H9 (cell line): ENCODE results near the gene ATP1A4. TPM values are rescaled to one million over a fixed set of nuclear protein-coding genes. Genes with fewer than 3 reads are reported as not detected.
A peak's percentile ranks its signal among the peaks of the same experiment; 100 is the strongest.

Experiments used
- DNase-seq: peaks from one replicate; pipeline ENCODE4 v3.0.0-alpha.2; 2017
- H2AFZ ChIP-seq: one replicate; pipeline ENCODE4 v1.6.1; 2013; ENCODE audit warnings: mild to moderate bottlenecking, low read length, control low read depth, moderate library complexity
- H2AK5ac ChIP-seq: 2 replicates; pipeline ENCODE4 v1.6.1; 2013; ENCODE audit warnings: low read length, control low read depth, mixed read lengths; ENCODE audit not compliant: insufficient read length
- H2BK120ac ChIP-seq: one replicate; pipeline ENCODE4 v1.6.1; 2013; ENCODE audit warnings: low read depth, mild to moderate bottlenecking, low read length, control low read depth, inconsistent platforms; ENCODE audit not compliant: poor library complexity, severe bottlenecking
- H2BK12ac ChIP-seq: 2 replicates; pipeline ENCODE4 v1.6.1; 2013; ENCODE audit warnings: low read length, control low read depth, mixed read lengths, low read depth; ENCODE audit not compliant: insufficient read length
- H2BK15ac ChIP-seq: 2 replicates; pipeline ENCODE4 v1.6.1; 2013; ENCODE audit warnings: low read depth, low read length, control low read depth
- H2BK20ac ChIP-seq: one replicate; pipeline ENCODE4 v1.6.1; 2013; ENCODE audit warnings: low read depth, mild to moderate bottlenecking, low read length, control low read depth, inconsistent platforms; ENCODE audit not compliant: poor library complexity, severe bottlenecking
- H2BK5ac ChIP-seq: 2 replicates; pipeline ENCODE4 v1.6.1; 2013; ENCODE audit warnings: low read length, control low read depth, mixed read lengths; ENCODE audit not compliant: insufficient read length
- H3K14ac ChIP-seq: 2 replicates; pipeline ENCODE4 v1.6.1; 2013; ENCODE audit warnings: low read length, control low read depth; ENCODE audit not compliant: insufficient read depth
- H3K18ac ChIP-seq: 2 replicates; pipeline ENCODE4 v1.6.1; 2013; ENCODE audit warnings: low read depth, mild to moderate bottlenecking, mixed read lengths, low read length, control low read depth; ENCODE audit not compliant: insufficient read length
- H3K23ac ChIP-seq: 2 replicates; pipeline ENCODE4 v1.6.1; 2013; ENCODE audit warnings: low read length, control low read depth, mixed read lengths, low read depth; ENCODE audit not compliant: insufficient read length
- H3K23me2 ChIP-seq: 2 replicates; pipeline ENCODE4 v1.6.1; 2013; ENCODE audit warnings: low read depth, mild to moderate bottlenecking, mixed read lengths, low read length, control low read depth; ENCODE audit not compliant: insufficient read length, poor library complexity, severe bottlenecking
- H3K27ac ChIP-seq: 2 replicates; pipeline ENCODE4 v1.5.1; 2013; ENCODE audit warnings: low read length, control low read depth, mixed read lengths, low read depth; ENCODE audit not compliant: insufficient read length
- H3K27me3 ChIP-seq: 2 replicates; pipeline ENCODE4 v1.6.1; 2013; ENCODE audit warnings: low read length, control low read depth, inconsistent platforms; ENCODE audit not compliant: insufficient read depth
- H3K4ac ChIP-seq: 2 replicates; pipeline ENCODE4 v1.6.1; 2013; ENCODE audit warnings: low read depth, mild to moderate bottlenecking, control low read depth, inconsistent platforms, low read length, moderate library complexity
- H3K4me1 ChIP-seq: 2 replicates; pipeline ENCODE4 v1.6.1; 2013; ENCODE audit warnings: low read length, control low read depth, inconsistent platforms; ENCODE audit not compliant: insufficient read depth
- H3K4me2 ChIP-seq: 2 replicates; pipeline ENCODE4 v1.6.1; 2013; ENCODE audit warnings: low read length, control low read depth, mixed read lengths; ENCODE audit not compliant: insufficient read length, insufficient read depth
- H3K56ac ChIP-seq: 2 replicates; pipeline ENCODE4 v1.6.1; 2013; ENCODE audit warnings: low read depth, mild to moderate bottlenecking, mixed read lengths, low read length, control low read depth; ENCODE audit not compliant: insufficient read length
- H3K79me1 ChIP-seq: 2 replicates; pipeline ENCODE4 v1.6.1; 2013; ENCODE audit warnings: low read depth, mild to moderate bottlenecking, moderate library complexity, low read length, control low read depth, inconsistent platforms; ENCODE audit not compliant: insufficient read depth, poor library complexity, severe bottlenecking
- H3K79me2 ChIP-seq: 2 replicates; pipeline ENCODE4 v1.6.1; 2013; ENCODE audit warnings: low read length, control low read depth, inconsistent platforms; ENCODE audit not compliant: insufficient read depth
- H3K9ac ChIP-seq: 2 replicates; pipeline ENCODE4 v1.6.1; 2013; ENCODE audit warnings: low read length, control low read depth, mixed read lengths; ENCODE audit not compliant: insufficient read length; ENCODE audit errors: extremely low read depth
- H3K9me3 ChIP-seq: one replicate; pipeline ENCODE4 v1.6.1; 2013; ENCODE audit warnings: low read depth, low read length, inconsistent platforms; ENCODE audit not compliant: control insufficient read depth
- H3T11ph ChIP-seq: one replicate; pipeline ENCODE4 v1.6.1; 2013; ENCODE audit warnings: mild to moderate bottlenecking, low read length, control low read depth, inconsistent platforms
- H4K20me1 ChIP-seq: one replicate; pipeline ENCODE4 v1.6.1; 2013; ENCODE audit not compliant: control insufficient read depth, insufficient read length, insufficient read depth
- H4K5ac ChIP-seq: 2 replicates; pipeline ENCODE4 v1.6.1; 2013; ENCODE audit warnings: low read depth, mild to moderate bottlenecking, mixed read lengths, low read length, control low read depth; ENCODE audit not compliant: insufficient read length
- H4K8ac ChIP-seq: replicated peaks from 2 replicates; pipeline ENCODE4 v1.6.1; 2013; ENCODE audit warnings: low read length, control low read depth, mixed read lengths, low read depth; ENCODE audit not compliant: insufficient read length
- H4K91ac ChIP-seq: 2 replicates; pipeline ENCODE4 v1.6.1; 2013; ENCODE audit warnings: low read depth, mild to moderate bottlenecking, moderate library complexity, mixed read lengths, low read length, control low read depth; ENCODE audit not compliant: insufficient read length
- H3K27ac Mint-ChIP-seq, 3 experiments: 2 replicates in 2 of 3; 3 replicates in 1 of 3; pipeline ENCODE4 v1.8.0; 2020 to 2021; ENCODE audit warnings: mixed read lengths in 3 of 3, mild to moderate bottlenecking in 1 of 3, moderate library complexity in 1 of 3
- H3K27me3 Mint-ChIP-seq: 2 replicates; pipeline ENCODE4 v1.8.0; 2021; ENCODE audit warnings: low read depth, mild to moderate bottlenecking, moderate library complexity, mixed read lengths
- H3K36me3 Mint-ChIP-seq, 3 experiments: 2 replicates in 2 of 3; 3 replicates in 1 of 3; pipeline ENCODE4 v1.8.0; 2020 to 2021; ENCODE audit warnings: low read depth in 3 of 3, mixed read lengths in 3 of 3; ENCODE audit not compliant: insufficient read depth in 1 of 3
- H3K4me1 Mint-ChIP-seq, 2 experiments: 2 replicates each; pipeline ENCODE4 v1.8.0; 2020; ENCODE audit warnings: mixed read lengths in 2 of 2
- H3K4me3 Mint-ChIP-seq, 2 experiments: 2 replicates in 1 of 2; 3 replicates in 1 of 2; pipeline ENCODE4 v1.8.0; 2020 to 2021; ENCODE audit warnings: mild to moderate bottlenecking in 2 of 2, mixed read lengths in 2 of 2, moderate library complexity in 1 of 2
- H3K9me3 Mint-ChIP-seq, 2 experiments: 2 replicates in 1 of 2; 3 replicates in 1 of 2; pipeline ENCODE4 v1.8.0; 2020; ENCODE audit warnings: mild to moderate bottlenecking in 2 of 2, mixed read lengths in 2 of 2, moderate library complexity in 1 of 2
- CTCF ChIP-seq: fragments of 200-600 bp; sonication (generic); conservative IDR thresholded peaks from 3 replicates; pipeline ENCODE4 v1.8.0; 2021; ENCODE audit warnings: antibody characterized with exemption, mild to moderate bottlenecking
- WGBS: extraction: QIAGEN DNeasy Blood & Tissue Kit; methylation state at CpG from one replicate; pipeline ENCODE4 v1.1.7; 2013; ENCODE audit warnings: missing lambda C conversion rate, low lambda C conversion rate, mixed read lengths; ENCODE audit not compliant: insufficient read length; ENCODE audit errors: extremely low coverage; 5-methylcytosine and 5-hydroxymethylcytosine counted together
- total RNA-seq: library from RNA; stranded (reverse); gene quantifications from 2 replicates; pipeline ENCODE4 v1.2.1, GENCODE V29; 2021

ATP1A4 gene
- total RNA-seq, 1 experiment from 2014 or later, result 0.20 TPM

DNA sequence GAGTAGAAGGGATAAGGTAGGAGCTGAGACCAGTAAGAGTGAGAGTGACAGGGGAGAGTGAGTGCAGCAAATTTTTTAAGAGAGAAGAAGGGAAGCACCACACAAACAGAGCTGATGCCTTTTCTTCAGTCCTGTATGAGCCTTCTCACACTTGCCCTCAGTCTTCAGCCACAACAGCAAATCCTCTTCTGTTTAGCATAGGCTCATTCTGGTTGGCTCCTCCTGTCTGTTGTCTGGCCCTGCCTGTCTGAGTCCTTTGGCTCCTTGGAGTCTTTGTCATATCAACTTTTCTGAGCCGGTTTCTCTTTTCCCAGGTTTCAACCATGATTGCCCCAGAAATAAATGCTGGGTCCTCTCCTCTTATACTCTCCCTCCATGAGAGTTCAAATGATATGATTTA is 26.3 kb downstream of the ATP1A4 start:
- Mint-ChIP-seq H3K4me1 (peaks cover 14 to 19% of the 10 kb centered on the region in 2 experiments), H3K36me3 (peaks cover 0 to 3% (median 0%) of the 10 kb centered on the region in 3 experiments; a peak in 2 of 7 replicates), H3K27ac (peak overlapping the region; percentile 9 to 50 (median 15); a peak in 4 of 7 replicates), H3K9me3 (no peaks in the 10 kb centered on the region), H3K27me3 (peaks cover 32% of the 10 kb centered on the region), H3K4me3 (no peak overlapping the region)
- Histone ChIP-seq H3K9me3 (no peaks in the 10 kb centered on the region), H4K8ac (no peak overlapping the region), H4K91ac (no peak overlapping the region), H3K23ac (no peak overlapping the region), H3K79me2 (no peaks in the 10 kb centered on the region), H4K5ac (no peak overlapping the region), H2BK5ac (no peak overlapping the region), H3K4me1 (peaks cover 2% of the 10 kb centered on the region), H2BK120ac (no peak overlapping the region), H3K79me1 (no peaks in the 10 kb centered on the region), H2AK5ac (no peak overlapping the region), H3T11ph (no peak overlapping the region), H2BK12ac (no peak overlapping the region), H2BK15ac (no peak overlapping the region), H3K14ac (no peak overlapping the region), H3K27ac (no peak overlapping the region), H3K18ac (no peak overlapping the region), H3K23me2 (no peaks in the 10 kb centered on the region), H4K20me1 (no peaks in the 10 kb centered on the region), H2AFZ (no peak overlapping the region), H3K9ac (no peak overlapping the region), H2BK20ac (no peak overlapping the region), H3K4me2 (no peak overlapping the region), H3K56ac (no peak overlapping the region), H3K27me3 (no peaks in the 10 kb centered on the region), H3K4ac (no peak overlapping the region)
- no CpG with 5 or more reads among the region's 1 CpG for WGBS
- no peak for DNase-seq
- TF ChIP-seq CTCF, result no peak
